Measurements from ENCODE around the gene NDUFA13.

The NDUFA13 gene

DNA sequence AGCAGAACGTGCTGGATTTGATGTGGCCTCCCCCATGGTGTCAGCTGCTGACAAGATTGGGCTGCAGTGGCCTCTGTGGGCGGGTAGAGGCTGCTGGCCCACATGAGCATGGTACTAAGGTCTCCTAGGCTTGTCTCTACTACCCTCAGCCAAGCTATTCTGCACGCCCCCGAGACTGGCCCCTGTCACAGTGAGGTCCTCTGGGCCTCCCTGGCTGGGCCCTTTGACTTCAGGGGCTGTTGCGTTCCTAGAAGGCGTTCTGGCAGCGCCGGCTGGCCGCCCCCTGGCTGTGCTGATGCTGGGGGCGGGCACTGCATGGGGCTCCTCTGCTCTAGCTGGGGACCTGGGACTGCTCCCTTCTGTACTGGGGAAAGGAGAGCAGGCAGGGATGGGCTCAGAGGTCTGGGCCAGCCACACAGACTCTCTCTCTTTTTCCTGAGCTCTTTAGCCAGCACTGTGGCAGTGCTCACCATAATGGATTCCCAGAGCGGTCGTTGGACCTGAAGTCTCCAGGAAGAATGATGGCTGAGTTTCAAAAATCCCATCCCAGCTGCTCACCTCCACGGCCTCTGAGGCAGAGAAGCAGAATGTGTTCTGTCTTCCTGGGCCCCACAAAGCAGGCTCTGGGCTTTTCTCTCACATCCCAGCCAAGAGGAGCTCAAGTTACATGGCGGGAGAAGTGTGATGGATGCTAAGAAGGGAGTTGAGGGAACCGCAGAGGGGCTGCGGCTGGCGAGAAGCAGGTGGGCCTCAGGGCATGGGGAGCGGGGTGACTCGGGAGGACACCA lies 33.0 kb upstream of the NDUFA13 start:
- Histone ChIP-seq H3K27ac (ENCODE audit: low read length) (no peak overlapping the region), H3K4me1 (ENCODE audit: control insufficient read depth in 1 of 2, insufficient read depth in 2 of 2, low read length in 2 of 2) (peaks cover 0 to 16% of the 10 kb centered on the region in 2 donors), H3K27me3 (ENCODE audit: low read depth, low read length) (no peaks in the 10 kb centered on the region), H3K4me3 (ENCODE audit: low read depth in 1 of 2, low read length in 2 of 2) (no peak overlapping the region), H3K36me3 (ENCODE audit: control insufficient read depth in 1 of 2, insufficient read depth in 2 of 2, low read length in 2 of 2) (peaks cover 8 to 18% of the 10 kb centered on the region in 2 donors), H3K9me3 (ENCODE audit: control insufficient read depth in 1 of 2, low read length in 2 of 2) (no peaks in the 10 kb centered on the region)

DNA sequence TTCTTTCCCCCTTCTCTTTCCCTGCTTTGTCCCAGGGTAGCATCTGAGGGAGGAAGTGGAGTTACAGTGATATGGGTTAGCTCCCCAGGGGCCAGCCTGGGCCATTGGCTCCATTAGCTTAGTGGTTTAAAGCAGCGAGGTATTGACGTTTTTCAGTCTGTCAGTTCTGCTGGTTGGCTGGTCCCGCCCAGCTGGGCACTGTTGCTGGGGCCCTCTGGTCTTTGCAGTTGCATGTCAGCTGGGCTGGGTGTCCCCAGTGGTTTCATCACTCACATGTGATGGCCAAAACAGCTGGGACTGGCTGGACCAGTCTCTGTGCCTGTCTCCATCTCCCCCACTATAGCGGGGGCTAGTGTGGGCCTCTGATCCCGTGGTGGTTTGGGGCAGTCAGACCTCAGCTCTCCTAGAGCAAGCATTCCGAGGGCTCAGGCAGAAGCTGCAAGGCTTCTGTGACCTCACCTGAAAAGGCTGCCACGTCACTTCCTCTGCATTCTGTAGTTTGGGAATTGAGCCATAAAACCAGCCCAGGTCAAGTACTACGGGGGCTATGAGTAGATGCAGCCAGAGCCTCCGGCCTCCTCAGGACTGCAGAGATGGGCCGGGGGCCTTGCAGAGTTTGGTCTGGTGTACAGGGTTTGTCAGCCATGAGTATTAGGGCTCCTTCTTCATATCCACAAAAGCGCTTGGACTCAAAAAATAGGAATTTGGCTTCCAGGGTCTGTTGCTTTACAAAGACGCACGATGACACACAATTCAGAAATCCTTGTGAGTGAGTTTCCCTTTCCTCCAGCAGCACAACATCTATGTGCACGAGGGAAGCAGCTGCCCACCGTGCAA lies 30.6 kb upstream of the NDUFA13 start:
- Histone ChIP-seq H3K27ac (ENCODE audit: low read length) (no peak overlapping the region), H3K9me3 (ENCODE audit: control insufficient read depth in 1 of 2, low read length in 2 of 2) (no peaks in the 10 kb centered on the region), H3K4me3 (ENCODE audit: low read depth in 1 of 2, low read length in 2 of 2) (no peak overlapping the region), H3K4me1 (ENCODE audit: control insufficient read depth in 1 of 2, insufficient read depth in 2 of 2, low read length in 2 of 2) (peaks cover 19 to 31% of the 10 kb centered on the region in 2 donors), H3K27me3 (ENCODE audit: low read depth, low read length) (no peaks in the 10 kb centered on the region), H3K36me3 (ENCODE audit: control insufficient read depth in 1 of 2, insufficient read depth in 2 of 2, low read length in 2 of 2) (peaks cover 6 to 15% of the 10 kb centered on the region in 2 donors)

DNA sequence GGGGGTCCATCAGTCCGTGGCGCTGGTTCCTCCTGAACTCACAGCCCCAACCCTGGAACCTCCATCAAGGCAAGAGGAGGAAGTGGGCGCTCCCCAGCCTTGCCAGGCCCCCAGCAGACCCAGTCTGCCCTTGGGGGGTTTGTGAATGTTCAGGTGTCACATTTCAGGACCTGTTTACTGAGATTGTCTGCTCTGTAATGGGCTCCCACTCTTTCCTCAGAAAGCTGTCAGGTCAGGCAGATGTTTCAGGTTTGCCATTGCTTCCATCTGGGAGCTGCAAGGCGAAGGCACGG lies 30.1 kb upstream of the NDUFA13 start:
- Histone ChIP-seq H3K4me1 (ENCODE audit: control insufficient read depth in 1 of 2, insufficient read depth in 2 of 2, low read length in 2 of 2) (peaks cover 19 to 32% of the 10 kb centered on the region in 2 donors), H3K27me3 (ENCODE audit: low read depth, low read length) (no peaks in the 10 kb centered on the region), H3K4me3 (ENCODE audit: low read depth in 1 of 2, low read length in 2 of 2) (no peak overlapping the region), H3K36me3 (ENCODE audit: control insufficient read depth in 1 of 2, insufficient read depth in 2 of 2, low read length in 2 of 2) (peaks cover under 1 to 10% of the 10 kb centered on the region in 2 donors), H3K27ac (ENCODE audit: low read length) (no peak overlapping the region), H3K9me3 (ENCODE audit: control insufficient read depth in 1 of 2, low read length in 2 of 2) (no peaks in the 10 kb centered on the region)

DNA sequence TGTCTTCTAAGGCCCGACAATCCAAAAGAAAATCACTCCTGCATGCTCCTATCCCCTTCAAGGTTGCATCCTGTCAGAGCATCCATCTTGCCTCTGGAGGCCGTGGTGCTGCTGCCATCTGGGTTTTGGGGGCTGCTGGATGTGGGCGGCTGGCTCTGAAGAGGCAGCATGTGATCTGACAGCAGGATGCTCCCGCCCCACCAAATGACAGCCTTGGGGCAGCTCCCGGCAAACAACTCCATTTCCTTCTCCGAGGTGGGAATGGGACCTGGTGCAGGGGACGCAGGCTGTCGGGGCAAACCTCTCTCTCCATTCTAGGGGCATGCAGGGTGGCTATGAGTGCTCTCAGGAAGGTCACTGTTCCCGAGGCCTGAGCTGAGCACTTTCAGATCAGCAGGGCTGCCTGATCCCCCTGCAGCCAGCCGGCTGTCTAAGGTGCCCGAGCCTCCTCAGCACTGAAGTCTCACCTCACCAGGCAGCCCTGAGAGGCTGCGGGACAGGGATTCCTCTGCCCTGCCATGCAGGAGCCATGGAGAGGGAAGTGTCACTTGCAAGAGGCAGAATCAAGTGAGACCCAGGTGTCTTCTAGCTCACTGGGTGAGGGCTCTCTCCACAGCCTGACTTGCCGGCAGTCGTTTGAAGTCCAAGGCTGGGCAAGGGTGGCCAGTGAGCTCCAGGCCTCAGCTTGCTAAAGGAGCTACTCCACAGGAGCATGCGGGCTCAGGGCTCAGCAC lies 29.5 kb upstream of the NDUFA13 start:
- peaks cover 19 to 32% of the 10 kb centered on the region in 2 donors for H3K4me1 ChIP-seq (ENCODE audit: control insufficient read depth in 1 of 2, insufficient read depth in 2 of 2, low read length in 2 of 2)
- no peak overlapping the region for H3K4me3 ChIP-seq (ENCODE audit: low read depth in 1 of 2, low read length in 2 of 2)
- H3K36me3 ChIP-seq (ENCODE audit: control insufficient read depth in 1 of 2, insufficient read depth in 2 of 2, low read length in 2 of 2) = peaks cover 0 to 9% of the 10 kb centered on the region in 2 donors
- no peaks in the 10 kb centered on the region for H3K9me3 ChIP-seq (ENCODE audit: control insufficient read depth in 1 of 2, low read length in 2 of 2)
- H3K27me3 ChIP-seq (ENCODE audit: low read depth, low read length) = no peaks in the 10 kb centered on the region
- H3K27ac ChIP-seq (ENCODE audit: low read length) = no peak overlapping the region

DNA sequence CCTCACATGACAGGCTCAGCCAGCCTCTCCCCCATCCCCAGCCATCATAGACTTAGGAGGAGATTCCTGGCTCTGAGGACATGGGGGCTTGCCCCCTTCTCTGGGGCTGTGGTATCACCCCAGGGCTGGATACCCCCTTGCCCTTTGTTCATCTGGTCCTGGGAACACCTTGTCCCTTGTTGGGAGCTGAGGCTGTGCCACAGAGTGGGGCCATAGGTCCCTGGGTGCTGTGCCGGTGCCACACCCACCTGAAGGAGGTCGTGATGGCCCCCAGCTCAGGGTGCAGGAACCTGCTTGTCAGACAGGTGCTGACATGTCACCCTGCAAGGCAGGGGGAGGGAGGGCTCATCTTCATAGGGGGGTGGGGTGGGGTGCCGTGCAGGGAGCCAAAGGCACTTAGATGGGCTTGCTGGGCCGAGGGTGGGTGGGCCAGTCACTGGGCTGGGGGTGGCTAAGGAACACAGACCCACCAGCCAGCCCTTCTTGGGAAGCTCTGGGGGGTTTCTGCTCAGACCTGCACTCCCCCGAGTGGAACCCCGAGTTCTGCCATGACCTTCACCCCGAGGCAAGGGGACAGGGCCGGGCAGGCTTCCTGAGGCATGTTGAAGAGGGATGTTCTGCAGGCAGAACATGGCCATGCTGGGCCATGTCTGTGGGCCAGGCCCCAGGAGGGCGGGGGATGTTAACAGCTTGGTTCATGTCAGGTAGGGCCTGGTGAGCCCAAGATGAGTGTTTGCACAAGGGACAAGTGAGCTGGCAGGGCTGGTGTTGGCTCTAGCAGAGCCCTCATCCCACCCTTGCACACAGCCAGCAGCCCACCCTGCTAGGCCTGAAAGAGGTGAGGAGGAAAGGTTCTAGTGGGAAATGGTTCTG lies 28.7 kb upstream of the NDUFA13 start:
- no peak overlapping the region for H3K4me3 ChIP-seq (ENCODE audit: low read depth in 1 of 2, low read length in 2 of 2)
- H3K27ac ChIP-seq (ENCODE audit: low read length) = no peak overlapping the region
- H3K4me1 ChIP-seq (ENCODE audit: control insufficient read depth in 1 of 2, insufficient read depth in 2 of 2, low read length in 2 of 2) = peaks cover 19 to 32% of the 10 kb centered on the region in 2 donors
- no peaks in the 10 kb centered on the region for H3K27me3 ChIP-seq (ENCODE audit: low read depth, low read length)
- no peaks in the 10 kb centered on the region for H3K9me3 ChIP-seq (ENCODE audit: control insufficient read depth in 1 of 2, low read length in 2 of 2)
- H3K36me3 ChIP-seq (ENCODE audit: control insufficient read depth in 1 of 2, insufficient read depth in 2 of 2, low read length in 2 of 2) = peaks cover 1 to 15% of the 10 kb centered on the region in 2 donors

DNA sequence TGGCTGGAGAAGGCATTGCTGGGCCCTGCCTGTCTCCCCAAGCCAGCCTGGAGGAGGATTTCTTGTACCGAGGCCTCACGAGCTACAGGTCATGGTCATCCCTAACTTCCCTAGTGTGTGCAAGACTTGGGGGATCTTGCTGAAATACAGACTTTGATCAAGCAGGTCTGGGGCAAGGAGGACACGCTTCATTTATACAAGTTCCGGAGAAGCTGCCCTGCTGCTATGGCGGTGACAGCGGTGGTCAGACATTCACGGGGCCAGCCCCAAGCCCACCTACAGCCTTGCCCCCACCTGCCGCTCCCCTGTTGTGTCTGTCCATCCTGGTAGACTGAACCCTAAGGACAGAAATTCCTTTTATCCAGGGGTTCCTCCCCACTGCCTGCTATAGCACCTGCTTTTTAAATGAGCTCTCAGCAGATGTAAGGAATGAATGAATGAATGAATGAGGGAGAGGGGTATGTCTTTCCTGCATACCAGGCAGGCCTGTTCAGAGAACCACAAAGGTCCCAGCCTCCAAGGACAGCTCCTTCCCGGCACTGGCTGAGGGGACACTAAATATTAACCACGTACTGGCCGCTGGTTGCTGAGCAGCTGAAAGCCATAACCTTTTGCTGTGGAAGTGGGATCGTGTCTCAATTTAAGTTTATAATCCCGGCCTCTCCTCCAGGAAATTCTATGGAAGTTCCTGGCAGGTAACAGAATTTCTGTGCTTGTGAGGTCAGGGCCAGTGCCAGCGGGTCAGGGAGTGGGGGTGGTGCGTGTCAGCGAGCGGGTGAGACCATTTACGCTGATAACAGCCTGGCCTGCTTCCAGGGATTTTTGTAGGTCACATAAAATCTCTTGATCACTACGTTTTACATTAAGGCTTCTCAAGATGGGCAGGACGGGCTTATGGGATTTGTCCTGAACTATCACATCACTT lies 27.8 kb upstream of the NDUFA13 start:
- Histone ChIP-seq H3K27ac (ENCODE audit: low read length) (peak overlapping the region; percentile 49), H3K4me3 (ENCODE audit: low read depth in 1 of 2, low read length in 2 of 2) (peak overlapping the region in 1 of 2 donors; percentile 7), H3K36me3 (ENCODE audit: control insufficient read depth in 1 of 2, insufficient read depth in 2 of 2, low read length in 2 of 2) (peaks cover 7 to 24% of the 10 kb centered on the region in 2 donors), H3K4me1 (ENCODE audit: control insufficient read depth in 1 of 2, insufficient read depth in 2 of 2, low read length in 2 of 2) (peaks cover 19 to 26% of the 10 kb centered on the region in 2 donors), H3K27me3 (ENCODE audit: low read depth, low read length) (no peaks in the 10 kb centered on the region), H3K9me3 (ENCODE audit: control insufficient read depth in 1 of 2, low read length in 2 of 2) (no peaks in the 10 kb centered on the region)

DNA sequence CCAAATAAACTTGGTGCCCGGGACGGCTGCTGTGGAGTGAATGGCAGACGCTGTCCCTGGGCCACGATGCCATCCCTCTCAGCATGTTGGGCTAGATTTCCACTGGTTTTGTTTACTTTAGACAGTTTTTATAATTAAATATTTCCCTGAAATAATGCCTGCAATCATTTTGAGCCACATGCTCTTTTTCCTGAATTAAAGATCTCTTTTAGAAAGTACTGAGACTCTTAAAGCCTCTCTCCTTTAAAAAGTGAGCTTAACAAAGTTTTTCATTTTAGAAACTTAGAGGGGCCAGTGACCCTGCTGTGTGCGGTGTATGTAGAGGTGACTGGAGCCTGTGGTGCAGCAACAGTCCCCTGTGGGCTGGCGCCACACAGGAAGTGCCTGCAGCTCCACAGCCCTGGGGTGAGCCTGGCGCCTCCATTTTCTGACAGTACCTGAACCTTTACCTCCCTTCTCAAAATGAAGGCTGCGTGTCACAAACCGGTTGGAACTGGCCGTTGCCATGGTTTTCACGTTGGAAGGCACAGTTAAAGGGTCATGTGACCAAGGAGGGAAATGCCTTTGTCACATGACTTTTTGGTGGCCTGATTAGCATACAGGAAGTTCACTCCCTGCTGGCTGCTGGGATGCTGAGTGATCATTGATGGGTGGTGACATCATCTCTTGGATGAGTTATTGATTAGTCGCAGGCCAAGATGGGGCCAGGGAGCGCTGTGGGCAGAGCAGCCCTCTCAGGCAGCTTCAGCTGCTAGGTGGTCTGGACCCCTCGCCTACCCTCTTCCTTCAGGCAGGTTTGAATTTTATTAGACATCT lies 26.9 kb upstream of the NDUFA13 start:
- H3K4me1 ChIP-seq (ENCODE audit: control insufficient read depth in 1 of 2, insufficient read depth in 2 of 2, low read length in 2 of 2) = peaks cover 19 to 26% of the 10 kb centered on the region in 2 donors
- no peaks in the 10 kb centered on the region for H3K27me3 ChIP-seq (ENCODE audit: low read depth, low read length)
- peak overlapping the region; percentile 49 for H3K27ac ChIP-seq (ENCODE audit: low read length)
- peak overlapping the region; percentile 7 to 15 for H3K4me3 ChIP-seq (ENCODE audit: low read depth in 1 of 2, low read length in 2 of 2)
- H3K36me3 ChIP-seq (ENCODE audit: control insufficient read depth in 1 of 2, insufficient read depth in 2 of 2, low read length in 2 of 2) = peaks cover 13 to 29% of the 10 kb centered on the region in 2 donors
- no peaks in the 10 kb centered on the region for H3K9me3 ChIP-seq (ENCODE audit: control insufficient read depth in 1 of 2, low read length in 2 of 2)

DNA sequence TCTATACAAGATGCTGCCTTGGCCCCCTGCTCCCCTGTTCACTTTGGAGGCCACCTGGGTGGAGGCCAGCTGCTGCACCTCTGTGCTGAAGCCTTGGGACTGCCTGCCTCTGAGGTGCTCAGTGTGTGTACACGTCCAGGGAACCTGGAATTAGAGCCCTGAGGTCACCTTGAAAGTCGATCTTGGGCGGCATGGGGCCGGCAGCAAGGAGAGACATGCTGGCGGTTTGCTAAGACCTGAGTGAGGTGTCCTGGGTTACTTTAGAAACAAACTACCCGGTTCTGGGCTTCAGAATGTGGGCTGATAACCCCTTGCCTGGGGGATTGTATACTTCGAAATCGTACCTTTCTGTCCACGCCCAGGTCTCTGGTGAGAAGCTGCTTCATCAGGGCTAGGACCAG lies 26.2 kb upstream of the NDUFA13 start:
- Histone ChIP-seq H3K4me1 (ENCODE audit: control insufficient read depth in 1 of 2, insufficient read depth in 2 of 2, low read length in 2 of 2) (peaks cover 19 to 26% of the 10 kb centered on the region in 2 donors), H3K9me3 (ENCODE audit: control insufficient read depth in 1 of 2, low read length in 2 of 2) (no peaks in the 10 kb centered on the region), H3K36me3 (ENCODE audit: control insufficient read depth in 1 of 2, insufficient read depth in 2 of 2, low read length in 2 of 2) (peaks cover 17 to 36% of the 10 kb centered on the region in 2 donors), H3K27ac (ENCODE audit: low read length) (peak overlapping the region; percentile 49), H3K27me3 (ENCODE audit: low read depth, low read length) (no peaks in the 10 kb centered on the region), H3K4me3 (ENCODE audit: low read depth in 1 of 2, low read length in 2 of 2) (peak overlapping the region in 1 of 2 donors; percentile 15)

DNA sequence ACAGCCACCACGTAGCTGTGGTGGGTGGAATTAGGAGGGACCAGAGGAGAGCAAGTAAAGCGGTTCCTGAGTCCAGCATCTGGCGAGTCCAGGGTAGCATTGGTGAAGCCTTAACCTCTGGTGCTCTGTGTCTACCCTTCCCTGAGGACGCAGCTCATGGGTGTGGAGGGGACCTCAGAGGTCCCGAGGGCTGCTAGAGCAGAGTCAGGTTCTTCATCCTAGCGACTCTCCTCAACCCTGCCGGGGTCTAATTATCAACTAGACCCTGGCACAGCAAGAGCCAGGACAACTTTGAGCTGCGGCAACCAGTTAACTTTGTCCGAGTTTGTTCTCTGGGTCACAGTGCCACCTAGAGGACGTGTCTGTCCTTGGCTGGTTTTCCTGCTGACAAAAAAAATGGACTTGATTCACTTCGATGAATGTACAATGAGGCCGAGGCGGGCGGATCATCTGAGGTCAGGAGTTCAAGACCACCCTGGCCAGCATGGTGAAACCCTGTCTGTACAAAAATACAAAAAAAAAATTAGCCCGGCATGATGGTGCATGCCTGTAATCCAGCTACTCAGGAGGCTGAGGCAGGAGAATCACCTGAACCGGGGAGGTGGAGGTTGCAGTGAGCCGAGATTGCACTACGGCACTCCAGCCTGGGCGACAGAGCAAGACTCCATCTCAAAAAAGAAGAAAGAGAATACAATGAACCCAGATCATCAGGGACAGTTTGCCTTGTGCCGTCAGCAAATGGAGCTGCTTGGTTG lies 25.6 kb upstream of the NDUFA13 start:
- H3K4me1 ChIP-seq (ENCODE audit: control insufficient read depth in 1 of 2, insufficient read depth in 2 of 2, low read length in 2 of 2) = peaks cover 19 to 21% of the 10 kb centered on the region in 2 donors
- H3K27ac ChIP-seq (ENCODE audit: low read length) = peak overlapping the region; percentile 49
- H3K4me3 ChIP-seq (ENCODE audit: low read depth in 1 of 2, low read length in 2 of 2) = no peak overlapping the region
- H3K9me3 ChIP-seq (ENCODE audit: control insufficient read depth in 1 of 2, low read length in 2 of 2) = no peaks in the 10 kb centered on the region
- peaks cover 17 to 38% of the 10 kb centered on the region in 2 donors for H3K36me3 ChIP-seq (ENCODE audit: control insufficient read depth in 1 of 2, insufficient read depth in 2 of 2, low read length in 2 of 2)
- H3K27me3 ChIP-seq (ENCODE audit: low read depth, low read length) = no peaks in the 10 kb centered on the region

All from muscle layer of duodenum (tissue), 2 donors.